Stimulated activated naive CD4-positive, alpha-beta T cell (primary cell): ENCODE results near the gene RIT2.

Source experiments
- DNase-seq, 6 experiments: peaks; one replicate each; lab custom pipeline; 2025; lab: John Stamatoyannopoulos, UW

RIT2 gene

GRCh38 chr18:43081396-43081795 is 34.1 kb downstream of the RIT2 start:
- no peak for DNase-seq

GRCh38 chr18:43080671-43081070 is 34.8 kb downstream of the RIT2 start:
- no peak for DNase-seq

DNA sequence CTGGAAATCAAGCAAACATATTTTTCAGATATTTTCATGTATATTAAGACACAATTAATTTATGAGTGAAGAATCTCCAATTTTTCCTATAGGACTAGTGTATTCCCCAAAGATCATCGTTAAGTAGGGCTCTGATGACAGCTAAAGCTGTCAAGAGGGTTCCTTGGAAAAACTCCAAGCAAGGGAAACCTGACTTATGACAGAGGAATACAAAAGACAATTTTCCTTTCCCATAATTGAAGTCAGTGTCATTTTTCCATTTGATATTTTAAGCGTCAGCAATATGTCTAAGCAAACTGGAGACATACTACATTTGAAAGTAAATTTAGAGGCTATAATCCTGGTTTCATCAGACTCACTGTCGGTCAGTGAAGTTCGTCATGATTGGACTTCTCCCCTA is 36.1 kb downstream of the RIT2 start:
- DNase-seq, result no peak

GRCh38 chr18:43078478-43079092 is 36.9 kb downstream of the RIT2 start:
- no peak for DNase-seq

GRCh38 chr18:43077510-43078308 is 37.8 kb downstream of the RIT2 start:
- DNase-seq, result no peak

GRCh38 chr18:43073771-43074170 is 41.7 kb downstream of the RIT2 start:
- no peak for DNase-seq

GRCh38 chr18:43068781-43069180 is 46.7 kb downstream of the RIT2 start:
- DNase-seq, result no peak

- no peak for DNase-seq
These were observed 47.9 kb downstream of the RIT2 start for GRCh38 chr18:43067570-43067969.

GRCh38 chr18:43061816-43062215 is 53.7 kb downstream of the RIT2 start:
- DNase-seq, result no peak

GRCh38 chr18:43061318-43061717 is 54.2 kb downstream of the RIT2 start:
- no peak for DNase-seq

DNA sequence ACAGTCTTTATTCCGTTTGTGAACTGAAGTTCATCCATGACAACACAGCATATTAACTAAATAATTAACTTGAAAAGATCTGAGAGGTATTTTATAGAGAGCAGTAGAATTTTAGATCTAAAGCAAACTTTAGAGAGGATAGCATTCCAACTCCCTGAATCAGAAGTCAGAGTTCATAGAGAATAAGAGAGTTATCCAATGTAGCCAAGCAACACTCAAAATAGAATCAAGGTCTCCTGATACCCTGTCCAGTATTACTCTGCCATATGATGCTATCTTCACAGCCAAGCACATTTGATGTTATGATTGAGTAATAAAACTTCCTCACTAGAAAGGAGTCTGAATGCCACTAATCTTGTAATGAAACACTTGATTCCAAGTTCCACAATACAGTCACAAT is 55.5 kb downstream of the RIT2 start:
- no peak for DNase-seq

GRCh38 chr18:43054815-43055519 is 60.5 kb downstream of the RIT2 start:
- DNase-seq, result no peak

DNA sequence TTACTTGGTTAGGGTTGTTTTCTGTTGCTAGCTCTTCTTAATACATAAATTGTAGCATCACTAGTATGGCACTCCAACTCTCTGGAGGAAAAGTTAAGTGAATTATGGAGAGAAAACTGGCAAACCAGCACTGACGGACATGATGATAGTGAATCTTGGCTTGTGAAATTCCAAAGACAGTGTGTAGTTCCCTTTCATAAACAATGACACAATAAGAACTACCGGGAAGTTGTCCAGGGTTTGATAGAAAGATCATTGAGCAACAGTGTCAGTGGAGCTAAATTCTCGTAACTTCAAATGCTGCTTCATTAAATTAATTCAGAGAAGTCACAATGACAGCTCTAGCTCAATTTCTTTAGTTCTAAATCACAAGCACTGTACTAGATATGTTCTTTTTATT is 66.5 kb downstream of the RIT2 start:
- DNase-seq, result no peak

GRCh38 chr18:43046322-43046721 is 69.2 kb downstream of the RIT2 start:
- DNase-seq, result no peak

- DNase-seq, result no peak
These were observed 71.9 kb downstream of the RIT2 start for GRCh38 chr18:43043626-43044025.

- no peak for DNase-seq
These were observed 75.2 kb downstream of the RIT2 start for GRCh38 chr18:43040281-43040680.

DNA sequence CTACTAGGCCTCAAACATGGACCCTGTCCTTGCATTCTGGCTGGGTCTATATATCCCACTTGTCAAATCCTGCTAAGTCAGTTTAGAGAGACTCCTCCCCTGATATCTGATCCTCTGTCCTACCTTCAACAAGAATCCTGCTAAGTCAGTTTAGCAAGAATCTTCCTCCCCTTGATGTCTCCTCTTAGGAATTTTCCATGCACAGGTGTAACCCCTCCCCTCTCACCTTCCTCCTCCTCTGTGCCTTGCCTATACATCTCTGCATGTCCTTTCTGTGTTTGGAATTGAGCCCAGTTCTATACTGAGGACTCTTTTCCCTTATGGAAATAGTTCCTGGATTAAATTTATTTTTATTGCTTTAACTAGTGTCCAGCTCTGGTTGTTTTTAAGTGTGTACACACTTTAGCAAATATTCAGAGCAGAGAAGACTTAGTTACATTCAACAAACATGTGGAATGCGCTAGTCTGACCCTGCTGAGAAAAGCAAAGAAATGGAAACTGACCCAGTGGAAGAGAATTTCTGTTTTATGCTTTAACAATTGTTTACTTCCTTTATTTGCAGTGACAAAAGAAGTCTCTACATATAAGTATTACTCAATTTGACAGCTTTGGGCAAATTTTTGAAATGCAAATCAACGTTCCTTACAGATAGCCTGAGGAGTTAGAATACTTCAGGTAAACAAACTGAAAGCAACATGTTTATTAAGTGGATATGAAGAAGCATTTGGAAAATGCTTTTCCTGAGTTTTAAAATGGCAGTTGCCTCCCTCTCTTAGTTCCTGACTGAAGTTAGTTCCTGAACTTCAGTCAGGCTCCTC is 80.6 kb downstream of the RIT2 start:
- no peak for DNase-seq

- DNase-seq, result no peak
These were observed 84.3 kb downstream of the RIT2 start for GRCh38 chr18:43031169-43031568.

DNA sequence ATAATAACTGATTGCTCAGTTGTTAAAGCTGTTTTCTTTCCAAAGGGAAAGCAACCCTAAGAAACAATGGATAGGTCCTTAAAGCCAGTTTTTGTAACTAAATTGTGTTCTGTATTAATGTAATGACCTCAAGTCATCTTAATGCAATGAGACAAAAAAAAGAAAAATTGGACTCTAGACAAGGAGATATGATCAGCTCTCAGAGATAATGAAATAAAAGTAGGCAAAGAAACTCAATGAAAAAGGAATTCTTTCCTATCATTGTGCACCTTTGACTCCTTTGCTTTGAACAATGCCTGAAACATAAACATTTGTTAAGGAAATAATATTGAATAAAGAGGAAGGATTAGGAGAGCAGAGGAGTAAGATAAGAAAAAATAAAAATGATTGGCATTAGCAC is 86.1 kb downstream of the RIT2 start:
- DNase-seq, result no peak

GRCh38 chr18:43022874-43023273 is 92.6 kb downstream of the RIT2 start:
- DNase-seq, result no peak

DNA sequence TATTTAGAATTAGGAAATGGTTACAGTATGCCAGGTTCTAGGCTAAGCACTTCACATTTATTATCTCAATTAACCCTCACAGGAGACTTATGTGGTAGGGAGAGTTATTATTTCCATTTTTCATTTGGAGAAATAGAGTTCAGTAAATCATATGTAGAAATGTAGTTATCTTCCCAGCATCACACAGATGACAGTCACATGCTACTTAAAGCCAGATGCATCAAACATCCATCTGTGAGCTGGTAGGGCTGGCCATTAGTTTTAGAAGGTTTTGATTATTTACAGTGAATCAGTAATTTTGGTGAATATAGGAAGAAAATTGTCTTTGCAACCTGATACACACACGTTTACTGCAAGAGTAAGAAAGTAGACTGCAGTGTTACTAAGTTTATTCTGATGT is 97.9 kb downstream of the RIT2 start:
- no peak for DNase-seq

DNA sequence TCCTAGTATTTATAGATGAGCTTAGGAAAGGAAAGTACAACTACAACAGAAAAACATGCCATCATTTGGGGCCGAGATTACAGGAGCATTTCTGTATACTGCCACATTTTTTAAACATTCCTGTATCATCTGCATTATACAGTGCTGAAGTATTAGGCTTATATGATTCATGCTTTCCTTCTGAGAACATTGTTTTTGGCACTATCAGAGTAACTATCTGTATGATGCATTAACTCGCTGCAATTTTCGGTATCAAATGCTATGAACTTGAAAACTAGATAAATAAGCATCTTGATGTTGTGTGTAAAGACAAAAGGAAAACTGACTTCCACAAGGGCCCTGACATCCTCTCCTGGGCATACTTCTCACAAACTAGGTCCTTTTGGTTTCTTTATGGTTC is 102.0 kb downstream of the RIT2 start:
- DNase-seq, result no peak
